HG02642 (cell line): ENCODE data around the gene FDCSP.
"Not testable (repeated sequence)": the region's sequence is repeated elsewhere in the genome, so short reads cannot be mapped to it uniquely, and the experiment has no call there.

Source experiments
- ATAC-seq: cut with Tn5 transposase; IDR thresholded peaks from one replicate; pipeline ENCODE4 v1.9.1; 2021; ENCODE audit warnings: mild to moderate bottlenecking; ENCODE audit not compliant: unreplicated experiment, poor library complexity

The FDCSP gene

GRCh38 chr4:70239131-70239883 lies 13.4 kb downstream of the FDCSP start:
- no peak for ATAC-seq

GRCh38 chr4:70239884-70240591 lies 14.1 kb downstream of the FDCSP start:
- no peak for ATAC-seq

- ATAC-seq, result not testable (repeated sequence)
Measured at GRCh38 chr4:70242297-70242696, 16.4 kb downstream of the FDCSP start, which contains the start of gene CSN3. TSS of gene CSN3 (plus strand) at chr4:70242597. CDS start at chr4:70244820, 2,223 bp downstream.

- no peak for ATAC-seq
Measured at GRCh38 chr4:70243091-70243490, 17.2 kb downstream of the FDCSP start.

GRCh38 chr4:70251250-70251944 lies 25.5 kb downstream of the FDCSP start:
- no peak for ATAC-seq

GRCh38 chr4:70251945-70252277 lies 26.0 kb downstream of the FDCSP start:
- ATAC-seq, result no peak

- ATAC-seq, result no peak
Measured at GRCh38 chr4:70269674-70270073, 43.8 kb downstream of the FDCSP start.

GRCh38 chr4:70277121-70277520 lies 51.2 kb downstream of the FDCSP start:
- ATAC-seq, result no peak

GRCh38 chr4:70280567-70280966 lies 54.6 kb downstream of the FDCSP start:
- ATAC-seq, result no peak
